GM06990 (cell line): ENCODE results near the gene PLEKHH3.
A peak's percentile ranks its signal among the peaks of the same experiment; 100 is the strongest.

ENCODE experiments used
- DNase-seq: peaks from one replicate; pipeline ENCODE4 v3.0.0-alpha.2; 2011; ENCODE audit not compliant: insufficient read length; ENCODE audit errors: extremely low read depth
- H3K27me3 ChIP-seq: replicated peaks from 2 replicates; pipeline ENCODE4 v1.6.0; 2011; ENCODE audit warnings: low read length; ENCODE audit not compliant: control insufficient read depth, insufficient read depth
- H3K36me3 ChIP-seq: 2 replicates; pipeline ENCODE4 v1.5.1; 2011; ENCODE audit warnings: low read length; ENCODE audit not compliant: control insufficient read depth, insufficient read depth
- H3K4me3 ChIP-seq: replicated peaks from 2 replicates; pipeline ENCODE4 v1.5.1; 2011; ENCODE audit warnings: low read depth, mild to moderate bottlenecking, control low read depth, low read length
- TF ChIP-seq, protein P1 (sequence below): IDR thresholded peaks from 2 replicates; pipeline ENCODE4 v1.5.1; 2011; ENCODE audit warnings: low read length, control low read depth, mild to moderate bottlenecking, inconsistent platforms; ENCODE audit not compliant: insufficient read depth, poor library complexity, severe bottlenecking

PLEKHH3 gene

DNA sequence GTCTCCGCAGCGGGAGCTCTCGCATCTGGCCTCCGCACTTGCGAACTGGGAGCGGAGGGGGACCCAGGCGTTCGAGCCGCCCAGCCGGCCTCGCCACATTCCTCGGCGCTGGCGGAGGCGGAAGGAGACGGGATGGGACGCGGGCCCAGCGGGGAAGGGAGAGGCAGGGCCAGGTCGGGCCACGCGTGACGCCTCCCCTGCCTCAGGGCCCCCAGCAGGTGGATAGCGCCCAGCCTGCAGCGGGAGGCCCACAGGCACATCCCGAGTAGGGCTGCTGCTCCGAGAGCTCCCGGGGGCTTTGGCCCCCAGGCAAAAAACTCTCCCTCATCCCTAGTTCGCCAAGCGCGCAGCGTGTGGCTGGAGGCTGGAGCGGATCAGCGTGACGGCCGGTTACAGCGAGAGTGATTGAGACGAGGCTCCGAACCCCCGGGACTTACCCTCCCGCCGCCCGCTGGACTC lies 800 bp downstream of the PLEKHH3 start:
- TF ChIP-seq, protein P1, sequence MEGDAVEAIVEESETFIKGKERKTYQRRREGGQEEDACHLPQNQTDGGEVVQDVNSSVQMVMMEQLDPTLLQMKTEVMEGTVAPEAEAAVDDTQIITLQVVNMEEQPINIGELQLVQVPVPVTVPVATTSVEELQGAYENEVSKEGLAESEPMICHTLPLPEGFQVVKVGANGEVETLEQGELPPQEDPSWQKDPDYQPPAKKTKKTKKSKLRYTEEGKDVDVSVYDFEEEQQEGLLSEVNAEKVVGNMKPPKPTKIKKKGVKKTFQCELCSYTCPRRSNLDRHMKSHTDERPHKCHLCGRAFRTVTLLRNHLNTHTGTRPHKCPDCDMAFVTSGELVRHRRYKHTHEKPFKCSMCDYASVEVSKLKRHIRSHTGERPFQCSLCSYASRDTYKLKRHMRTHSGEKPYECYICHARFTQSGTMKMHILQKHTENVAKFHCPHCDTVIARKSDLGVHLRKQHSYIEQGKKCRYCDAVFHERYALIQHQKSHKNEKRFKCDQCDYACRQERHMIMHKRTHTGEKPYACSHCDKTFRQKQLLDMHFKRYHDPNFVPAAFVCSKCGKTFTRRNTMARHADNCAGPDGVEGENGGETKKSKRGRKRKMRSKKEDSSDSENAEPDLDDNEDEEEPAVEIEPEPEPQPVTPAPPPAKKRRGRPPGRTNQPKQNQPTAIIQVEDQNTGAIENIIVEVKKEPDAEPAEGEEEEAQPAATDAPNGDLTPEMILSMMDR, result no peak
- peaks cover 14% of the 10 kb centered on the region for H3K36me3 ChIP-seq
- H3K4me3 ChIP-seq, result peak overlapping the region; percentile 90
- no peaks in the 10 kb centered on the region for H3K27me3 ChIP-seq
- DNase-seq, result no peak

GRCh38 chr17:42675348-42675964 lies 1.3 kb downstream of the PLEKHH3 start:
- H3K27me3 ChIP-seq, result no peaks in the 10 kb centered on the region
- peak overlapping the region; percentile 90 for H3K4me3 ChIP-seq
- TF ChIP-seq, protein P1, result no peak
- peaks cover 16% of the 10 kb centered on the region for H3K36me3 ChIP-seq
- no peak for DNase-seq

- Histone ChIP-seq H3K36me3 (peaks cover 14% of the 10 kb centered on the region), H3K4me3 (peak overlapping the region; percentile 90), H3K27me3 (no peaks in the 10 kb centered on the region)
- no peak for DNase-seq
- TF ChIP-seq, protein P1, result no peak
Measured at GRCh38 chr17:42674755-42675347, 1.9 kb downstream of the PLEKHH3 start.

- Histone ChIP-seq H3K4me3 (peak overlapping the region; percentile 90), H3K27me3 (no peaks in the 10 kb centered on the region), H3K36me3 (peaks cover 18% of the 10 kb centered on the region)
- TF ChIP-seq, protein P1, result peak; percentile 81
- DNase-seq, result peak; percentile 63
Measured at GRCh38 chr17:42673885-42674754, 2.7 kb downstream of the PLEKHH3 start.

DNA sequence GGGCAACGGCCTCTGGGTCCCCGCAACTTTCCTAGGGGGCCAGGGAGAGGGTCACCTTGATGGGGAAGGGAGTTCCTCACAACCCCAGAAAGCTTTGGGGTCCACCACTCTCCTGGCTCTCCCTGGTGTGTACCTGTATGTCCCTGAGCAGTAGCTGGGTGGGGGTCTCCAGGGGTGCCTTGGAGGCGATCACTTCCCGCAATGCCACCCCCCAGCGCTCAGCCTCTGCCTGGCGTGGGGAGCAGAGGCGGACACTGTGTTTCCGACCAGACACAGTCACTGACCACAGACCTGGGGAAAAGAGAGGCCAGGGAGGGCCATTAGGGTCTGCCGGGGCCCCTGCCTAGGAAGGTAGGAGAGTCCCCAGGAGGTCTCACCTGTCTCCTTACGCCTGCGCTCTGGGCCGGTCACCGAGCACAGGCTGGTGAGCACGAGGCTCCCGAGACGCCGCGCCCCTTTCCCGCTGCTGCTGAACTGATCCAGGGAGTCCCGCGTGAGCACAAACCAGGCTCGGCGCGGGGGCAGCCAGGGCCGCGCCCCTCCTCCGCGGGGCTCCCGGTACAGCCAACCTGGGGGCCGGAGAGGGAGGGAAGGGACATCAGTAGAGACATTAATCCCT lies 3.4 kb downstream of the PLEKHH3 start:
- H3K27me3 ChIP-seq, result no peaks in the 10 kb centered on the region
- H3K36me3 ChIP-seq, result peaks cover 18% of the 10 kb centered on the region
- no peak overlapping the region; the same call in 1 of the 2 replicates for H3K4me3 ChIP-seq
- no peak for DNase-seq
- TF ChIP-seq, protein P1, result no peak
